ENCODE data around the gene SLC5A6. TPM values are rescaled to one million over a fixed set of nuclear protein-coding genes. Genes with fewer than 3 reads are reported as not detected.

The SLC5A6 gene
- total RNA-seq, 2 donors from 2014 or later: 17.4 to 34.6 TPM

GRCh38 chr2:27249159-27249890, 37.3 kb upstream of the SLC5A6 start:
- ATAC-seq (no peak), DNase-seq (no peak)
- intact Hi-C loops (cut with DNase I): no loop called here
- no peaks in the 10 kb centered on the region for H3K27me3 ChIP-seq
- H3K36me3 ChIP-seq (replicated peaks in 1 of 2; ENCODE audit: insufficient read depth in 1 of 2, low read depth in 2 of 2): no peaks in the 10 kb centered on the region
- no peak overlapping the region for H3K27ac ChIP-seq
- TF ChIP-seq POLR2A (IDR thresholded peaks at IDR 0.05) (no peak), CTCF (IDR thresholded peaks at IDR 0.05) (no peak)
- peaks cover 11% of the 10 kb centered on the region for H3K4me1 ChIP-seq
- no peak overlapping the region for H3K4me3 ChIP-seq
- 48 to 54% methylated on average over 12 of the region's 12 CpGs for WGBS, 2 donors
- H3K9me3 ChIP-seq: no peaks in the 10 kb centered on the region

GRCh38 chr2:27247893-27248292, 35.8 kb upstream of the SLC5A6 start:
- TF ChIP-seq POLR2A (IDR thresholded peaks at IDR 0.05) (no peak), CTCF (IDR thresholded peaks at IDR 0.05) (no peak)
- no peak for DNase-seq

GRCh38 chr2:27245626-27246025, 33.6 kb upstream of the SLC5A6 start:
- DNase-seq: no peak
- TF ChIP-seq POLR2A (IDR thresholded peaks at IDR 0.05) (no peak), CTCF (IDR thresholded peaks at IDR 0.05) (no peak)
- Histone ChIP-seq H3K27me3 (no peaks in the 10 kb centered on the region), H3K36me3 (replicated peaks in 1 of 2; ENCODE audit: insufficient read depth in 1 of 2, low read depth in 2 of 2) (peaks cover 5 to 13% of the 10 kb centered on the region in 2 donors), H3K27ac (no peak overlapping the region), H3K4me3 (no peak overlapping the region), H3K9me3 (no peaks in the 10 kb centered on the region), H3K4me1 (peaks cover 11% of the 10 kb centered on the region)
- intact Hi-C loops (cut with DNase I): no loop called here
- WGBS, 2 donors: 66 to 74% methylated on average over 4 of the region's 4 CpGs
- no peak for ATAC-seq

More at GRCh38 chr2:27247893-27248292, 35.8 kb upstream of the SLC5A6 start:
- Histone ChIP-seq H3K4me1 (peaks cover 11% of the 10 kb centered on the region), H3K27me3 (no peaks in the 10 kb centered on the region), H3K4me3 (no peak overlapping the region), H3K36me3 (replicated peaks in 1 of 2; ENCODE audit: insufficient read depth in 1 of 2, low read depth in 2 of 2) (peaks cover 2 to 7% of the 10 kb centered on the region in 2 donors), H3K9me3 (no peaks in the 10 kb centered on the region), H3K27ac (no peak overlapping the region)
- intact Hi-C loops (cut with DNase I): no loop called here
- 64 to 65% methylated on average over 4 of the region's 4 CpGs for WGBS, 2 donors
- no peak for ATAC-seq

GRCh38 chr2:27245116-27245515, 33.0 kb upstream of the SLC5A6 start:
- DNase-seq: no peak
- Histone ChIP-seq H3K9me3 (no peaks in the 10 kb centered on the region), H3K27me3 (no peaks in the 10 kb centered on the region), H3K4me1 (peaks cover 8% of the 10 kb centered on the region), H3K36me3 (replicated peaks in 1 of 2; ENCODE audit: insufficient read depth in 1 of 2, low read depth in 2 of 2) (peaks cover 5 to 17% of the 10 kb centered on the region in 2 donors), H3K4me3 (no peak overlapping the region), H3K27ac (no peak overlapping the region)
- no peak for ATAC-seq
- TF ChIP-seq CTCF (IDR thresholded peaks at IDR 0.05): no peak
- TF ChIP-seq POLR2A (IDR thresholded peaks at IDR 0.05): no peak
- 62% methylated on average over 10 of the region's 10 CpGs for WGBS, 2 donors
- intact Hi-C loops (cut with DNase I): no loop called here

Data from body of pancreas (tissue), 4 donors.